HUDEP-2 (cell line): ENCODE data around the gene EEFSEC.

Experiments
- DNase-seq, 76 experiments: peaks; one replicate each; lab custom pipeline; 2025; ENCODE audit not compliant: unreplicated experiment in 76 of 76; lab: John Stamatoyannopoulos, UW

Gene EEFSEC

GRCh38 chr3:128432301-128432970 is 279.2 kb downstream of the EEFSEC start:
- no peak for DNase-seq

DNA sequence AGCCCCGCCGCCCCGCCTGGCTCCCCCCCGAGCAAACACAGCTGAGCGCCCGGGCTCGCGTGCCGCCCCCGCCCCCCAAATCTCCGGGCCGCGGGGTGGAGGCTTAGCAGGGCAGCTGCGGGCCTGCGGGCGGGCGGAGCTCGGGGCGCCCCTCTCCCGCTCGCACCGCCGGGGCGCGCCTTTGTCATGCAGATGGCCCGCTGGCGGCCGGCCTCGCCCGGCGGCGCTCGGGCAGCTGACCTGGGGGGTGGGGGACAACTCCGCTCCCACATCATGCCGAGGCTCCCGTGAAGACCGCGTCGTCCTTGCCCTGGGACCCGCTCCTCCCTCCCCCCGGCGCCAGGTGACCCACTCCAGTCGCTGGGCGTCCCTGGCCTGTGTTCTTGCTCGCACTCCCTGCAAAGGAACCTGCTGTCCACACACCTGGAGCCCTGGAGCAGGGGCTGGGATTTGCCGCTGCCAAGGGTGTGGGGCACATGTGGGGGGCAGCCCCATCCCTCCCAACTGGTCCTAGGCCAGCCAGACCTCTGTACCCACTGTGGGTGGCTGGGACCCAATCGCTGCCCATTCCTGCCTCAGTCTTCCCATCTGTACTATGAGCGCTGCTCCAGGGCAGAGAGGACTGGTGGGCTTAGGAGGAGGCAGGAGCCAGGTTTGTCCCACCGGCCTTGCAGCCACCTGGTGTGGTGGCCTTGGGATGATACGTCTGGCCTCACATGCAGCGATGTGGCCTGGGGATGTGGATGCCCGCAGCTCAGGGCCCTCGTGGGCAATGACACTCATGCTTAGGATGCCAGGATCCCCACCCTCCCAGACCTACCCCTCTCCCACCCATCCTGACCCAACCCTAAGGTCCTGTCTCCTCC is 279.9 kb downstream of the EEFSEC start:
- DNase-seq, result peak in 1 of 76 experiments; percentile 17

DNA sequence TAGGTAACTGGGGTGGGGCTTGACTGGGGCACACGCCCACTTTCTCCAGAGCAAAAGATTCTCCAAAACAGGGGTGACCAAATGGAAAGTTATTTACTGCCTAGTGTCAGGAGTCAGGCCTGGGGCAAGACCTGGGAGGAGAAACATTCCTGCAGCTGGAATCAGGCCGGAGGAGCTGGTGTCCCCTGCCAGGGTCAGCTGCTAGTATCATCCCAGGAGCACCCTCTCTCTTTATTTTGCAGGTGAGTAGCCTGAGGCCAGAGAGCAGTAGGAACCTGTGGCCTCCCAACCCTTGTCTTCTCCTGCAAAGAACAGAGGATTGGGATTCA is 280.5 kb downstream of the EEFSEC start:
- DNase-seq, result no peak

DNA sequence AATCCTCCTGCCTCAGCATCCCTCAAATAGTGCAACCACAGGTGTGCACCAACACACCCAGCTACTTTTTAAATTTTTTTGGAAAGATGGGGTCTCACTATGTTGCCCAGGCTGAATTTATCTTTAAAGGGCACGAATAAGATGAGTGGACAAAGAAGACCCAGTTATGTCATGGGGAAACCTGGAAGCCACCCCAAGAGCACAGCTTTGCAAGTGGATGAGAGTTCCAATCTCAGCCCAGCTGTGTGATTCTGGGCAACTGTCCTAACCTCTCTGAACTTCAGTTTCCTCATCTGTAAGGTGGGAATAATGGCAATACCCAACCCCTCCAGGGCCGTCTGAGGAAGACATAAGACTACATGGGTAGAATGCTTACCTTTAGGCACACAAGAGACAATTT is 281.2 kb downstream of the EEFSEC start:
- no peak for DNase-seq

DNA sequence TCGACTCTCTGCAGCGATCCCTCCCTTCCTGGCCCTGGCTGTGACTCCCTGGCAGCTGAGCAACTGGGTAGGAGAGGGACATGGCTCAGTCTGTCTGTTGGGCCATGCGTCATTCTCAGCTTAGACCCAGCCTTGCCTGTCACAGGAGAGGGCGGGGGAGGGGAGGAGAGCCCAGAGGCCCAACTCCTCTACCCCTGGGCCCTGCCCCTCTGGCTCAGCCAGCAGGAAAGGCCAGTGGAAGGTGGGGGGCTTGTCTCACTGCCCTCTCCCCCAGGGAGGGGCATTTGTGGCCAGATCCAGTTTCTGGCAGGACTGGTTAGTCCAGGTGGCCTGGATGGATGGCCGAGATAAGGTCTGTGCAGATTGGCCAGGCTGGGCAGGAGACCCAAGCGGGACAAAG is 281.8 kb downstream of the EEFSEC start:
- DNase-seq, result peak in 7 of 76 experiments; percentile 9 to 33 (median 13)

DNA sequence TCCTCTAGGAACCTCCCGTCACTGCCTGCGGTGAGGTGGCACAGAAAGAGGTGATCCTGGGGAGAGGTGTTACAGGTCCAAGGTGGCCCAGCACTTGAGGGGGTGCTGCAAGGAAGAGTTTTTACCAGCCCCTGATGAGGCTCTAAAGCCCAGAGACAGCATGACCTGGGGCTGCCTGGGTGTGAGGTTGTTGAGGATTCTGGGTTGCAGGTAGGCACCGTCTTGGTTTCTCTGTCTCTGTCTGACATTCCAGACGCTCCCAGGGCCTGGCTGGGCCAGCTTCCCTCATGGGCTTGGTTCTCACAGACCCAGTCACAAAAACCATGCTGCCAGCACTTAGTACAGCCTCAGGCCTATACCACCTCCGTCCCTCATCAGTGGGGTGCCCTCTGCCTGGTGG is 282.3 kb downstream of the EEFSEC start:
- no peak for DNase-seq

- DNase-seq, result no peak
Measured at GRCh38 chr3:128436214-128436613, 282.9 kb downstream of the EEFSEC start.

- peak in 13 of 76 experiments; percentile 5 to 29 (median 17) for DNase-seq
Measured at GRCh38 chr3:128438488-128439072, 285.3 kb downstream of the EEFSEC start.

DNA sequence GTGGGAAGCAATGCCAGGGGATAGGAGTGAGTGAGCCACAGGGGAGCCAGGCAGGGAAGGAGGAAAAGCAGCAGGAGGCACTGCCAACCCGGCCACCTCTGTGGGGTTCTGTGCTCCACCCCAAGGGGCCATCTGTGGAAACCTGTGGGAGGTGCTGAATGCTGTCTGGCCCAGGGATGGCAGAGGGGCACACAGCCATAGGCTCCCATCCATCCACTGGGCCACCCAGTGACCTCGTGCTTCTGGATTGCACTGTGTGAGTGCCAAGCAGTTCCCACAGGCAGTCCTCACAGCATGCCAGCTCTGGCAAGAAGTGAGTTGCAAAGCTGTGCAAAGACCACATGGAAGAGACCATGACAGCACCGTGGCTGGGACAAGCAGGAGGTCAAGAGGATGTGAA is 285.9 kb downstream of the EEFSEC start:
- DNase-seq, result no peak

GRCh38 chr3:128442070-128442469 is 288.8 kb downstream of the EEFSEC start:
- DNase-seq, result no peak

- DNase-seq, result no peak
Measured at GRCh38 chr3:128442949-128443348, 289.7 kb downstream of the EEFSEC start.

DNA sequence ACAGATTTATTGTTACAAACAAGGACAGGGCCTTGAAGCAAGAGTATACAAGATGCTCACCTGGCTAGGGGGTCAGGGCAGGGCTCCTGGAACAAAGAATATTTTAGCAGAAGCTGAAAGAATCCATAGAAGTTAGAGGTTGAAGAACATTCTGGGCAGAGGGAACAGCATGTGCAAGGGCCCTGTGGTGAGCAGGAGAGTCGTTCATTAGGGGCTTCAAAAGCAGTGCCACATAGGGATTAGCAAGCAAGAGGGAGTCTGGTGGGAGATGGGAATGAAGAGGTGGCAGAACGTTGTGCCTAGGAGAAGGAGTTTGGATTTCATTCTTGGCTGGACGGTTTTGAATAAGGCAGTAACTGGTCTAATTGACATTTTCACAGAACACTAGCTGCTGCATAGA is 290.5 kb downstream of the EEFSEC start:
- DNase-seq, result no peak

DNA sequence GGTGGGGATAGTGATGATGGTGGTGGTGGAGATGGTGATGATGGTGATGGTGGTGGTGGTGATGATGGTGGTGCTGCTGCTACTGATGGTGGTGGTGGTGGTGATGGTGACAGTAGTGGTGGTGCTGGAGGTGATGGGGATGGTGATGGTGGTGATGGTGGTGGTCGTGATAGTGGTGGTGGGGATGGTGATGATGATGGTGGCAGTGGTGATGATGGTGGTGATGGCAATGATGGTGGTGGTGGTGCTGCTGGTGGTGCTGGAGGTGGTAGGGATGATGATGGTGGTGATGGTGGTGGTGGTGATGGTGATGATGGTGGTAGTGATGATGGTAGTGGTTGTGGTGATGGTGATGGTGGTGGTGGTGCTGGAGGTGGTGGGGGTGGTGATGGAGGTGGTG is 292.1 kb downstream of the EEFSEC start:
- no peak for DNase-seq

DNA sequence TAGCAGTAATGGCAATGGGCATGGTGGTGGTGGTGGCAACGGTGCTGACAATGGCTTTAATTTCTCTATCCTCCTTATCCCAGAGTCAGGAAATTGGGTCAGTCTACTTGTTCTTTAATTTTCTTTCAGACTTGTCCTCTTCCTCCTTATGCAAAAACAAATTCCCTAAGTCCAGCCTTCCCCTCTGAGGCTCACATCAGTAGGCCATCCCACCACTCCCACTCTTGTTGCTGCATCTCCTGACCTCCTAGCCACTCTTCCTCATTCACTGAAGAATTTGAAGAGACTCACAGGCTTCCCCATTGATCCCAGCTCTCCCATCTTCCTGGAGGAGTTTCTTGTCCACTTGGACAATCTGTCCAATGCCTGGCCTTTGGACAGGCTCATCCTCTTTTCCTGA is 293.5 kb downstream of the EEFSEC start:
- no peak for DNase-seq

- no peak for DNase-seq
Measured at GRCh38 chr3:128447561-128448013, 294.3 kb downstream of the EEFSEC start.

DNA sequence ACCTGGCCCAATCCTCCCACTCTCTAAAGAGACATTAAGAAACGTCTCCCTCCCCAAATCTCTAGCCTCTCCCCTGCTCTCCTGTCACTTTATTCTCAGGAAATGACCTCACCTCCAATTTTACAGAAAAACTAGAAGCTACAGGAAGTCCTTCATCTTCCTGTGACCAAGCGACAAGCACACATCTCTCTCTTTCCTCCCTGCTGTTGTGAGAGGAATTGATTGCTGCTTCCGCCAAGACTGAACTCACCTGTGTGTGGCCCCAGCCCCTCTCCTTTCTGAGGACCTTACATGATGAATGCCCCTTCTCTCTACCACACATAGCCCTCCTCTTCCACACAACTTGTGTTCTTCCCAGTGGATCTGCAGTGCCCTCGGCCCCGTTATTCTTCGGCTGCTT is 295.2 kb downstream of the EEFSEC start:
- no peak for DNase-seq

GRCh38 chr3:128449111-128449638 is 295.9 kb downstream of the EEFSEC start:
- no peak for DNase-seq

GRCh38 chr3:128452120-128452519 is 298.8 kb downstream of the EEFSEC start:
- DNase-seq, result no peak

DNA sequence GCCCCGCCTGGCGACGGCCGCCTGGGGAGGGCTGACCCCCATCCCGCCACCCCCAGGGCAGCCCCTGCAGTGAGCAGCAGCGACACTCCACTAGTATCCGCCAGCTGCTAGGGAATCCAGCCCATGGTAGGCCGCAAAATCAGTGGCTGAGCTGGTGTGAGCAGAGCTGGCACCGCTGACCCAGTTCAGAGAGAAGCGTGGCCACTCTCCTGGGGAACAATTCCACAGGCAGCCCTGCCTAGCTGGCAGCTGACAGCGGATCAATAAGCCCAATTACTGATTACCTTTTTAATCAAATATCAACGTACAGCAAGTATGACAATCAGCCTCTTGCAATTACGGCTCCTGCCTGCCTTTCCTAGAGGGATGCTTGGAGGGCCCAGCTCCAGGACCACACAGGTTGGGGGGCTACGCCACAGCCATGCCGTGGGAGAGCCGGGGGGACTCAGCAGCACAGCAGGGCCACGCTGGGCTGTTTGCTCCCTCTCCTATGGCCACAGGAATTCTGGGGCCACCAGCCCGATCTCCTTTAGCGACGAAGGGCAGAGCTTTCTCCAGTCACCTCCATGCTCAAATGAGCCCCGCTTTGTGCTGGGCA is 299.5 kb downstream of the EEFSEC start:
- DNase-seq, result no peak

GRCh38 chr3:128453501-128454309 is 300.4 kb downstream of the EEFSEC start:
- DNase-seq, result no peak
